Measurements from ENCODE around the gene SNUPN. TPM values are rescaled to one million over a fixed set of nuclear protein-coding genes. Genes with fewer than 3 reads are reported as not detected.

SNUPN gene
- total and polyA plus RNA-seq, 8 donors: 23.6 to 34.5 (median 26.0) TPM

DNA sequence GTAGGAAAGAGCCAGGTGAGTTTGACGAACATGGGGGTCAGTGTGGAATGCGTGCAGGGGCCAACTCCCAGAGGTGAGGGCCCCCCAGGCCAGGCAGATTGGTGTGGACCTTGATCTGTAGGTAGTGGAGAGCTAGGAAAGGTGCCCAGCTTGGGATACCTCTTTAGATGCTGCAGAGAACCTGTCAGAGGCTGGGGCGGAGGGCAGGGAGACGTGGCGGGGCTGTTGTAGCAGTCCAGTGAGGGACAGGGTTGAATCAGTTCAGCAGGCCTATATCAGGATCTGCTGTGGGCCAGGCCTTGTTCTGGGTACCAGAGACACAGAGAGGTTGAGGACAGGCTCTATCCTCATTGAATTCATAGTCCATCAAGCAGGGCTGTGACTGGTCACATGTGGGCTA, 30.8 kb upstream of the SNUPN start:
- ATAC-seq (no peak), DNase-seq (no peak)
- Histone ChIP-seq H3K36me3 (peaks cover 0 to 22% of the 10 kb centered on the region in 2 donors), H3K9me3 (no peaks in the 10 kb centered on the region), H3K4me3 (no peak overlapping the region), H3K27ac (no peak overlapping the region), H3K4me1 (peaks cover 26 to 60% of the 10 kb centered on the region in 2 donors), H3K27me3 (no peaks in the 10 kb centered on the region)
- TF ChIP-seq, protein P1, sequence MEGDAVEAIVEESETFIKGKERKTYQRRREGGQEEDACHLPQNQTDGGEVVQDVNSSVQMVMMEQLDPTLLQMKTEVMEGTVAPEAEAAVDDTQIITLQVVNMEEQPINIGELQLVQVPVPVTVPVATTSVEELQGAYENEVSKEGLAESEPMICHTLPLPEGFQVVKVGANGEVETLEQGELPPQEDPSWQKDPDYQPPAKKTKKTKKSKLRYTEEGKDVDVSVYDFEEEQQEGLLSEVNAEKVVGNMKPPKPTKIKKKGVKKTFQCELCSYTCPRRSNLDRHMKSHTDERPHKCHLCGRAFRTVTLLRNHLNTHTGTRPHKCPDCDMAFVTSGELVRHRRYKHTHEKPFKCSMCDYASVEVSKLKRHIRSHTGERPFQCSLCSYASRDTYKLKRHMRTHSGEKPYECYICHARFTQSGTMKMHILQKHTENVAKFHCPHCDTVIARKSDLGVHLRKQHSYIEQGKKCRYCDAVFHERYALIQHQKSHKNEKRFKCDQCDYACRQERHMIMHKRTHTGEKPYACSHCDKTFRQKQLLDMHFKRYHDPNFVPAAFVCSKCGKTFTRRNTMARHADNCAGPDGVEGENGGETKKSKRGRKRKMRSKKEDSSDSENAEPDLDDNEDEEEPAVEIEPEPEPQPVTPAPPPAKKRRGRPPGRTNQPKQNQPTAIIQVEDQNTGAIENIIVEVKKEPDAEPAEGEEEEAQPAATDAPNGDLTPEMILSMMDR (IDR thresholded peaks at IDR 0.05): no peak
- intact Hi-C loops (cut with DNase I): no loop called here

GRCh38 chr15:75655931-75656330, 30.4 kb upstream of the SNUPN start:
- H3K9me3 ChIP-seq: no peaks in the 10 kb centered on the region
- H3K4me3 ChIP-seq: no peak overlapping the region
- peaks cover 28 to 63% of the 10 kb centered on the region in 2 donors for H3K4me1 ChIP-seq
- H3K36me3 ChIP-seq: peaks cover 0 to 22% of the 10 kb centered on the region in 2 donors
- DNase-seq (no peak), ATAC-seq (no peak)
- no peak overlapping the region for H3K27ac ChIP-seq
- no peaks in the 10 kb centered on the region for H3K27me3 ChIP-seq
- TF ChIP-seq, protein P1 (IDR thresholded peaks at IDR 0.05): no peak
- intact Hi-C loops (cut with DNase I): no loop called here

DNA sequence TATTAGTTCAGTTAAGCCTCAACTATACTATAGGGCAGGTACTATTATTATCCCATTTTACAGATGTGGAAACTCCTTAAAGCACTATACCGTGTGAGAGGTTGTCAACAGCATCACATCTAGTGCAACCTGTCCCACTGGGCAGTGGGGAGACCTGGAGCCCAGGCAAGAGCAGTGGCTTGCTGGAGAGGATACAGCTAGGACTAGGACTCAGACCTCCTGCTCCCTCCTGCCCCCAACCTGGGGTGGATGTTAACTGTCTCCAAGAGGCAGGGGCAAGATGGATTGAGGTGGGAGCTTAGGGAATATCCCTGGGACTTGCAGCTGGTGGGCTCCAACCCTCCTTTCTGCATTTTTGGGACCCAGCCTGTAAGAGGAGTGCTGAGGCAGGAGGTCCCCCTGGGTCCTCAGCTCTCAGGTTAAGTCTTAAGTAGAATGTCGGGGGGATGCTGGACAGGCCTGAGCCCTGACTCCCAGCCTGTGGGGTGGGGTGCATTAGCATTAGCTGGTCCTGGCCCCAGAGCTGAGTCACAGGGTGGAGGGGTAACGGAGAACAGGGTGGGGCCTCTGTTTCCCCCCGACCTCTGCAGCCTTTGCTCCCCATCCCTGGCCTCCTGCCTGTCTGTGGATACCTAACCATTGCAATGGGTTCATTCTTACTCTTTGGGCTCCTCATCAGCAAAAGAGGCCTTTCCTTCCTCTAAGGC, 28.8 kb upstream of the SNUPN start:
- no peak for ATAC-seq
- Histone ChIP-seq H3K36me3 (peaks cover 0 to 31% of the 10 kb centered on the region in 2 donors), H3K4me1 (peaks cover 38 to 65% of the 10 kb centered on the region in 2 donors), H3K9me3 (no peaks in the 10 kb centered on the region), H3K27ac (no peak overlapping the region), H3K27me3 (no peaks in the 10 kb centered on the region), H3K4me3 (no peak overlapping the region)
- no peak for DNase-seq
- TF ChIP-seq, protein P1 (IDR thresholded peaks at IDR 0.05): no peak
- intact Hi-C loops (cut with DNase I): no loop called here

DNA sequence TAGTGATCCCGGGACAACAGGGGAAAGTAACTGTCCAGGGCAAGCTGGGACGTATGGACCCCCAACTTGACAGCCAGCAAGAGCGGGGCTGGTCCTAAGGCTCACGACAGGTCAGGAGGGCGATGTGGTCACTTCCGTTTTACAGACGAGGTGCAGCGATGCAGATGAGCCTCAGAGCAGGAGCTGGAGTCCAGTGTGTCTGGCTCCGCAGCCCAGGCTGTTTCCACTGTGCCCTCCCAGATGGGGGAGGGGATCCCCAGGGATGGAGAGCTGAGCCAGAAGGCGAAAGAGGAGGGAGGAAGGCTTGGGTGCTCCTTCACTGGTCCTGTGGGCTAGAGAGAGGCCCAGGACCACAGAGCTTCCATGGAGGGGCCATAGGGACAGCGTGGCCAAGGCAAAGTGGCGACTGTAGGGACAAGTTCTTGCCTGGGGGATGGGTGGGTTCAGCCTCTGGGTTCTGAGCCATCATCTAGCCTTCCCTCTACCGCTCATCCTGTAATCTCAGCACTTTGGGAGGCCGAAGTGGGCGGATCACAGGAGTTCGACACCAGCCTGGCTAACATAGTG, 27.9 kb upstream of the SNUPN start:
- intact Hi-C loops (cut with DNase I): no loop called here
- TF ChIP-seq, protein P1 (IDR thresholded peaks at IDR 0.05): no peak
- DNase-seq: no peak
- Histone ChIP-seq H3K27ac (no peak overlapping the region), H3K4me1 (peaks cover 45 to 69% of the 10 kb centered on the region in 2 donors), H3K9me3 (no peaks in the 10 kb centered on the region), H3K4me3 (peak overlapping the region in 1 of 2 donors; percentile 74), H3K27me3 (peaks cover 0 to 2% of the 10 kb centered on the region in 2 donors), H3K36me3 (peaks cover 0 to 30% of the 10 kb centered on the region in 2 donors)
- ATAC-seq: no peak

DNA sequence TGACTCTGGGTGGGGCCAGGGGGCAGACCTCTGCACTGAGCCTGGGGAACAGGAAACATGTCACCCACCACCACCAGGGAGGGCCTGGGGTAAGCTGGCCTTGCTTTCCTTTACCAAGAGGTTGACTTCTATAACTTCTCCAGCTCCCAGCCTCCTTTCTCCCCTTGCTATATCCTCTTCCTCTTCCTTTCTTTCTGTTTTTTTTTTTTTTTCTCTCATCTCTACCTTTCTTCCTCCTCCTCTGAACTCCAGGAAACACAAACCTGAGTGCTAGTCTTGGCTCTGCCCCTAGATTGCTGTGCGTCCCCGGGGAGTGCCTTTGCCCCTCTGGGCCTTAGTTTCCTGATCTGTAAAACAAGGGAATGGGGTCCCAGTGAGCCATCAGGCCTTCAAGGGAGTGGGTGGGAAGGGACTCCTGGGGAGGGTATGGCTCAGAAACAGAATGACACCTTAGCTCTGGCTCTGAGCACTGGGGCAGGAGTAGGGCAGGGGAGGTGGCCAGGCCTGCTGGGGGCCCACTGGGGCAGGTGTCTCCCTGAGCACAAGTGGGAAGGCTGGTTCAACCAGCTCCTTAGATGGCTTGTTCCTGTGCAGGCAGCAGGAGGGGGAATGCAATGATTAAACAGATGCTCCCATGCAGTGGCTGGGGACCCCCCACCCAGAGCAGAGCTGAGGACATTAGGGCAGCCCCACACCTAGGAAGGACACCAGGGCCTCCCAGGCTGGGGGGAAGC, 26.5 kb upstream of the SNUPN start:
- no peak for DNase-seq
- H3K36me3 ChIP-seq: peaks cover 0 to 16% of the 10 kb centered on the region in 2 donors
- TF ChIP-seq, protein P1 (IDR thresholded peaks at IDR 0.05): no peak
- peak overlapping the region; percentile 16 to 74 for H3K4me3 ChIP-seq
- no peaks in the 10 kb centered on the region for H3K9me3 ChIP-seq
- intact Hi-C loops (cut with DNase I): no loop called here
- ATAC-seq: no peak
- peak overlapping the region; percentile 33 to 60 for H3K27ac ChIP-seq
- peaks cover 45 to 70% of the 10 kb centered on the region in 2 donors for H3K4me1 ChIP-seq
- peaks cover 0 to 17% of the 10 kb centered on the region in 2 donors for H3K27me3 ChIP-seq
